Inferior parietal cortex (tissue), 1 donor: ENCODE measurements around the gene TMEM114.

Source experiments
- DNase-seq: peaks from one replicate; pipeline ENCODE4 v3.0.0-alpha.2; 2016; ENCODE audit errors: extremely low spot score

Gene TMEM114

DNA sequence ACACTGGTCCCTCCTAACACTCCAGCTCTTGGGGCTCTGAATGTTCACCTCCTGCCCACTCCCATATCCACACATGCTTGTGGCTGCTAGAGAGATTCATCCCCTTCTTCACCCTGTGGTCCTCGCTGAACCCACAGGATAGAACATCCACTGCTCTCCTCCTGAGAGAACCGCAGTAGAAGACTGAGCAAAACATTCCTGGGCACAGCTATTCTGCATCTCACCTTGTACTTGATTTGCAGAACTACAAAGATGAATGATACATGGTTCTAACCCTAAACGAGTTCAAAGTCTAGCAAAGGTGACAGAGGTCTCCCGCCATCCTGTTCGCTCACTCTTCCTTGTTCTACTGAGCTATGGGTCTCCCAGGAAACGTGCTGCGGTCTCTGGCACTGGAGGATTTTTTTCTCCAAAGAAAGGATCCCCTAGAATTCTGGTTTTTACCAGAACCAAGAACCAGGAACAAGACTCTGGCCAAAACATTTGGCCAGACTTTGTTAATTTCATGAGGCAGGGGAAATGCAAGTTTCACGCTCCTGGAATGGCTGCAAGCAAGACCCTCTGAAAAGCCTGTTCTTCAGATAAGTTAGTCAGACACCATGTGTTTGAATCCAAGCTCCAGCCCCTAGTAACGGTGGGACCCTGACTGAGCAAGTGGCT, 39.5 kb downstream of the TMEM114 start:
- DNase-seq: no peak

DNA sequence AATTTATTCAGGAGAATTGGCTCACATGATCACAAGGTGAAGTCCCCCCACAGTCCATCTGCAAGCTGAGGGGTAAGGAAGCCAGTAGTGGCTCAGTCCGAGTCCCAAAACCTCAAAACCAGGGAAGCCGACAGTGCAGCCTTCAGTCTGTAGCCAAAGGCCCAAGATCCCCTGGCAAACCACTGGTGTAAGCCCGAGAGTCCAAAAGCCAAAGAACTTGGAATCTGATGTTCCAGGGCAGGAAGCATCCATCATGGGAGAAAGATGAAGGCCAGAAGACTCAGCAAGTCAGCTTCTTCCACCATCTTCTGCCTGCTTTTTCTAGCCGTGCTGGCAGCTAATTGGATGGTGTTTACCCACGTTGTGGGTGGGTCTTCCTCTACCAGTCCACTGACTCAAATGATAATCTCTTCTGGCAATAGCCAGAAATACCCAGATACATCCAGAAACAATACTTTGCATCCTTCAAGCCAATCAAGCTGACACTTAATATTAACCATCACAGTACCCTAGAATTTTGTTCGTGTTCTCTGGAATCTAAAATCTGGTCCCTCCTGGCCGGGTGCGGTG, 40.4 kb downstream of the TMEM114 start:
- DNase-seq: no peak

DNA sequence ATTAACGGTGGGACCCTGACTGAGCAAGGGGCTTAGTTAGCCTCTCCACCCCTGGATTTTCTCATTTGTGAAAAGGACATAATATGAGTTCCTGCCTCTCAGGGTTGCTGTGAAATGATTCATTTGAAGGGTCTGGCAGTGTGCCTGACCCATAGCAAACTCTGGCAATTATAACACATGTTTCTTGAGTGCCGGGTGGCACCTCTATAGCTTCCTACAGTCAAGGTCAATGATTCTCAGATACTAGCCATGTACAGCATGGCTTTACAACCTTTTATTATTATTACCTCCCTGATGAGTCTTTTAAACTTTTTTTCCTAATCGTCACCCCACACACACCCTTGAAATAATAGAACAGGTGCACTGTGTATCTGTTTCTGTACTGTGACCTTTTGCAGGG, 42.1 kb downstream of the TMEM114 start:
- DNase-seq: no peak

DNA sequence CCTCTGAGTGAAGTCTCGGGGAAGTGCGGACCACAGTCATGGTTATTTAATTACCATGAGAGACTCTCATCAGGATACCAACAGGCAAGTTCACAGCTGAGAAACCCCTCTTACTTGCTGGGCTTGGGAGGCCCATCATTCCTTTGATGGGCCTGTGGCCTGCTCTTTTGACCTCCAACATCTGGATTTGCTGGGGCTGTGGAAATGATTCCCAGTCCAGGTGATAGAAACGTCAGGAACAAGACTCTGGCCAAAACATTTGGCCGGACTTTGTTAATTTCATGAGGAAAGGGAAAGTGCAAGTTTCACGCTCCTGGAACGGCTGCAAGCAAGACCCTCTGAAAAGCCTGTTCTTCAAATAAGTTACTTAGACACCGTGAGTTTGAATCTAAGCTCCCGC, 42.5 kb downstream of the TMEM114 start:
- DNase-seq: no peak

DNA sequence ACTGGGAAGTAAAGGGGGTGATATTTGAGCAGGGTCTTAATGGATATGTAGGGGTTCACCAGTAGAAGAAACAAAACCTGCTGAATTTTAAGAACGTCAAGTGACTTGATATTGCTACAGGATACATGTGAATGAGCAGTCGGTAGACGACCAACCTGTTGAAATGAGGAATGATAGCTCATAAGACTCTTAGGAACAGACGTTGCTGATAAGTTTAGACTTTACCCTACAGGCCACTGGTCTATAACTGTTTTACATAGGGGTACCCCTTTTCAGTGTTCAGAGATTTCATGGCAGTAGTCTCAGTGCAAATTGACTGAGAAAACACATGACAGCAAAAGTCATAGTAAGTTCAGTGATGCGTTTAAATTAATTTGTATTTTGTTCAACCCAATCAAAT, 45.9 kb downstream of the TMEM114 start:
- DNase-seq: no peak

DNA sequence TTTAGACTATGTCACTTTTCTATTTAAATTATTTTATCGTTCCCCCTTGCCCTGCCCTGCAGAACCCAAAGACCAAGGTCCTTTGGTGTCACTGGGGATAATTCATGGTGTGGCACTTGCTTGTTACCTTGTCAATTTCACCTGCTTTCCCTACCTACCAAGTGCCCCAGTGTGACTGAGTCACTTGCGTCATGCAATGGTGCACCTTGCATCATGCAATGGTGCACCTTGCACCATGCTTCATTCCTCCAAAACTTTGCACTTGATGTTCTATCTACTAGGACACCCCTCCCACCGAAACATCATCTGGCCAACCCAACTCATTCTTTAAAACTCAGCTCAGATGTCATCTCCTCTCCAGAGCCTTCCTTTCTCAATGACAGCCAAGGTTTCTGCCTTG, 47.1 kb downstream of the TMEM114 start:
- no peak for DNase-seq

DNA sequence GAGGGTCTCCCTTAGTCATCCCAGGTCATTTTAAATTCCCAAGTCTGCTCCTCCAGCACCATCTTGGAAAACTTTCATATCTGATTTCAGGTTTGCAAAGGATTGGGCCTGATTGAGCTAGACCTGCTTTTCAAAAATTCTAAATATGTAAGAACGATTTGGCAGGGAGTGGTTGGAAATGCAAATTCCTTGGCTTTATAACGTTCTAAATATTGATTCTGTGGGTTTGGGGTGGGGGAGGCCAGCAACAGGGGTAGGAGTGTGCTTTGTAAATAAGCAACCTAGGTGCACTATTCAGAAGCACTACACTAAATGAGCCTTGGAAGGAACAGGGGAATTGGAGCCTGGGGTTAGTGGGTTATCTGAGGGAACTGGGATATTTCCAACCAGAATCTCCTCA, 47.9 kb downstream of the TMEM114 start:
- DNase-seq: no peak

DNA sequence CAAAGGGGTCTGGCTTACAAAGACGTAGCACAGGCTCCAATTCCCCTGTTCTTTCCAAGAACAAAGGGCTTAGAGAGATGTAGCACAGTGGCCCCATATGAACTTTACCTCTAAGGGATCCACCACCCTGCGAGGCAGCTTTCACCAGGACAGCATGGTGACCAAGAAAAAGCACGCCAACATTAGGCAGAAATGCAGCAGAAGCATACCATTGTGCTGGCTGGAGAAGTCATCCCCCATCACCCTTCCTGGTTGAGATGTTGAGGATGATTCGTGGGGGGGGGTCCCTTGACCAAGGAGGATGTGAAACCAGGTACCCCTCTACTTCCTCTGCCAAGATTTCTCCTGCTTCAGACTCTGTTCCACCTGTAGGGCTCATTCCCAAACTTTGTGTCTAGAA, 48.4 kb downstream of the TMEM114 start:
- no peak for DNase-seq

DNA sequence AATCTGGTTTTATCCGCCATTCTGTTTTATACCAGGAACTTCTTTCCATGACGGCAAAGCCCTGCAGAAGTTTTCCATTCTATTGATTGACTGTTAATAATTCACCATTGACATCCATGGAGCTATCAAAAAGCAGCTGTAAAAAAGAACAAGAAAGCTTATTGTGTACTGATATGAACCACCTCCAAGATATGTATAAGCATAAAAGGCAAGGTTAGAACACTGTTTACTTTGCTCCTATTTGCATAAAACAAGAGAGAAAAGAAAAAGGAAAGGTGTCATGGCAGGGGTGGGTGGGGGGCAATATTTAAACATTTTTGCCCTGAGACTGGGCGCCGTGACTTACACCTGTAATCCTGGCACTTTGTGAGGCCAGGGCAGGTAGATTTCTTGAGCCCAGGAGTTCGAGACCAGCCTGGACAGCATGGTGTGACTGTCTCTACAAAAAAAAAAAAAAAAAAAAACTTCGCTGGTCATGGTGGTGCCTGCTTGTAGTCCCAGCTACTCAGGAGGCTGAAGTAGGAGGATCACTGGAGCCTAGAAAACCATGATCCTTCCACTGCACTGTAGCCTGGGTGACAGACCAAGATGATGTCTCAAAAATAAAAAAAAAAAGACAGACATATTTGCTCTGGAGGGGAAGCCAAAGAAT, 52.5 kb downstream of the TMEM114 start:
- DNase-seq: no peak

DNA sequence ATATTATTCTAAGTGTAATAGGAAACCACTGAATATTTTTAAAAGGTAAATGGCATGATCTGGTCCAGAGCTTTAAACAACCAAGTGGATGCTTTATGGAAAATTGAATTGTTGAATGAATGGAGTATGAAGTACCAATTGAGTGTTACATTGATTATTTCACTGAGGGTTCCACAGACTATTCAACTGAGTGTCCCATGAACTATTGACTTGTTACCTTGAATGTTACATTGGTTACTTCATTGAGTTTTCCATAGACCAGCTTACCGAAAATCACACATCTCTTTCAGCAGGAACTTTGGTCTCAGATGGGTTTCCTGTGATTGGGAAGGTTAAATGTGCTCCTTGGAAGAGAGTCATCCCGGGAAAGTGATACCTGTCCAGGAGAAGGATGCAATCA, 56.8 kb downstream of the TMEM114 start:
- DNase-seq: no peak

DNA sequence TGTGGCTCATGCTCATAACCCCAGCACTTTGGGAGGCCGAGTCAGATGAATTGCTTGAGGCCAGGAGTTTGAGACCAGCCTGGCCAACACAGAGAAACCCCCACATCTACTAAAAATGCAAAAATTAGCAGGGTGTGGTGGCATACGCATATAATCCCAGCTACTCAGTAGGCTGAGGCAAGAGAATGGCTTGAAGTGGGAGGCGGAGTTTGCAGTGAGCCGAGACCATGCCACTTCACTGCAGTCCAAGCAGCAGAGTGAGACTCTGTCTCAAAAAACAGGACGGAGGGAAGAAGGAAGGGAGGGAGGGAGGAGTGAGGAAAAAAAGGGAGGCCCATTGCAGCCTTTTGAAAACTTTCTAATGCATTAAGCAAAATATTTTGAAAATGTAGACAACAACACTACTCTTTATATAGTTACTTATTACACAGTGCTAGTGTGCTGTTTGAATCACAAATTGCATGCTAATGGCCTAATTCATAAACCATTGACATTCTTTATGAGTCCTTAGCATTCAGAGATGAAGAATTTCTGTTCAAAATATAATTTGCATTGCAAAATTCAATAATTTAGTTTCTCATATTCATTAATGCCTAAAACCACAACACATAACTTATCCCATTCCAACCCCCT, 59.4 kb downstream of the TMEM114 start:
- no peak for DNase-seq

DNA sequence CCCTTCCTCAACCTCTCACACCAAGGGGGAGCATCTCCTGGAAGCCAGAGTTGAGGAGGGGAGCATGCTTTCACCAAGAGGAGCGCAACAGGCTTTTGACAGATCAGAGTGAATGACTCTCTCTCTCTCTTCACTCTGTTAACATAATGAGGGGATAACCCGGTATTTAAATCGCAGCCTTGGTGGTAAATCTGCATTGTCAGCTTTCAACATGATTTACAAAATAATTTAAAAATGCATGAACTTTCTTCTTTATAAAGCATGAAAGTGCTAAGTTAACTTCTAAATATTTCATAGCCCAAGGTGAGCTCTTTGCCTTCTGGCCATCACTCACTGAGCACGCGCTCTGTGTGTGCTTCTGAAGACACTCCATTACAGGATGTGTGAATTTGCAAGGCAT, 61.8 kb downstream of the TMEM114 start:
- DNase-seq: no peak

DNA sequence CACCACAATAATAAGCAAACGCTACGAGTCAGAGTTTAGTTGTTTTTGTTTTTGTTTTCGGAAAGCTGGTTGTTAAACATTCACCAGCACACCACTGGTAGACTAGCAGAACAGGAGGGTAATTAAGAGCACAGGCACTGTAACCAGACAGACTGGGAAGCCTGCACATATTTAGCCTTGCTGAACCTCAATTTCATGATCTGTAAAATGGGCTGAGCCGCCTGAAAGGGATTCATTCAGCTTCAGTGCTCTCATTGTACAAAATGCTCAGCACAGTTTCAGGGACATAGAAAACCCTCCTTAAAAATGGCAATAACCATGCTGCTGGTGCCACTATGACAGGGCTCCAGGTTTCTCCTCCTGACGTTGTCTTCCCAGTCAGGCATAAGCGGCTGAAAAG, 66.4 kb downstream of the TMEM114 start:
- no peak for DNase-seq

DNA sequence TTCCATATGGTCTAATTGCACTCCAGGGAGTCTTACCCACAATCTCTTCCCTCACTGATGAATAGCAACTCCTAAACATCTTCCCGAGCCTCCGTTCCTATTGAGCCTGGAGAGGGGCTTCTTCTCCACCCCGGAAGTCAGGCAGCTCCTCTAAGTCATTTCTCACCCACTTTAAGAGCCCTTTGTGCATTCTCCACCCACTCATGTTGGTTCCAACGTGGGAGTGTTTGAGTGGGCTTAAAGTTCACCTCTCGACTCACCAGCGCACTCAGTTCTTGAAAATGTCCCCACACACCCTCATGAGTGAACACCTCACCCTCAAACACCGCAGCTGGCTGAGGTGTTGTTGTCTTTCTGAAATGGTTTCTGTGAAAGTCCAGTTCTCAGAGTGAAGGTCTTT, 67.6 kb downstream of the TMEM114 start:
- no peak for DNase-seq

DNA sequence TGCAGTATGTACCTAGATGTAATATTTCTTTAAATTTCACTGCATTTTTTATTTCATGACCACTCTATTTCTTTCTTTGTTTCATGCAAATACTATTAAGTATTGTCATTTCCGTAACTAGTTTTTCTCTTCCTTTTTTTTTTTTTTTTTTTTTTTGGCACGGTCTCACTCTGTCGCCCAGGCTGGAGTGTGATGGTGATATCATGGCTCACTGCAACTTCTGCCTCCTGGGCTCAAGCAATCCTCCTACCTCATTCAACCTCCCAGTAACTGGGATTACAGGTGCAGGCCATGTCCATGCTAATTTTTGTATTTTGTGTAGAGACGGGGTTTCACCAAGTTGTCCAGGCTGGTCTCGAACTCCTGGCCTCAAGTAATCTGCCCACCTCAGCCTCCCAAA, 70.7 kb downstream of the TMEM114 start:
- no peak for DNase-seq
